GM18505 (cell line): ENCODE measurements around the gene RUNX1.

Source experiments
- ATAC-seq: cut with Tn5 transposase; IDR thresholded peaks from one replicate; pipeline ENCODE4 v1.9.1; 2021; ENCODE audit not compliant: unreplicated experiment
- POLR2A ChIP-seq: IDR thresholded peaks from 4 replicates; pipeline ENCODE4 v1.6.1; 2011; ENCODE audit warnings: borderline replicate concordance; ENCODE audit not compliant: insufficient read depth, insufficient read length; ENCODE audit errors: extremely low read depth

The RUNX1 gene

GRCh38 chr21:35025206-35026152 is 23.6 kb downstream of the RUNX1 start:
- TF ChIP-seq POLR2A = no peak
- ATAC-seq = no peak

GRCh38 chr21:35024513-35024912 is 24.6 kb downstream of the RUNX1 start:
- TF ChIP-seq POLR2A = no peak
- no peak for ATAC-seq

- no peak for TF ChIP-seq POLR2A
- no peak for ATAC-seq
These were observed 25.1 kb downstream of the RUNX1 start for GRCh38 chr21:35024071-35024420.

- ATAC-seq = no peak
- no peak for TF ChIP-seq POLR2A
These were observed 25.6 kb downstream of the RUNX1 start for GRCh38 chr21:35023396-35024070.

GRCh38 chr21:35021546-35021945 is 27.6 kb downstream of the RUNX1 start:
- no peak for ATAC-seq
- TF ChIP-seq POLR2A = no peak

- no peak for TF ChIP-seq POLR2A
- ATAC-seq = no peak
These were observed 28.2 kb downstream of the RUNX1 start for GRCh38 chr21:35020902-35021301.

GRCh38 chr21:35020436-35020835 is 28.7 kb downstream of the RUNX1 start:
- TF ChIP-seq POLR2A = no peak
- no peak for ATAC-seq

- no peak for ATAC-seq
- no peak for TF ChIP-seq POLR2A
These were observed 29.5 kb downstream of the RUNX1 start for GRCh38 chr21:35019631-35020032.

GRCh38 chr21:35017256-35017655 is 31.8 kb downstream of the RUNX1 start:
- ATAC-seq = no peak
- no peak for TF ChIP-seq POLR2A

GRCh38 chr21:35016517-35017188 is 32.4 kb downstream of the RUNX1 start:
- TF ChIP-seq POLR2A = no peak
- ATAC-seq = no peak

GRCh38 chr21:35016071-35016470 is 33.0 kb downstream of the RUNX1 start:
- TF ChIP-seq POLR2A = no peak
- no peak for ATAC-seq

- TF ChIP-seq POLR2A = no peak
- ATAC-seq = no peak
These were observed 33.6 kb downstream of the RUNX1 start for GRCh38 chr21:35015435-35016024.

- no peak for ATAC-seq
- no peak for TF ChIP-seq POLR2A
These were observed 34.6 kb downstream of the RUNX1 start for GRCh38 chr21:35014302-35015041.

GRCh38 chr21:35011681-35012080 is 37.4 kb downstream of the RUNX1 start:
- ATAC-seq = no peak

More at GRCh38 chr21:35011681-35012080, 37.4 kb downstream of the RUNX1 start:
- TF ChIP-seq POLR2A = no peak
